SK-N-SH treated with all-trans-retinoic acid at 6 μM for 48 hours (cell line): ENCODE data around the gene NFKBIA.

Experiments
- ATAC-seq: fragments of 200-7000 bp; cut with Tn5 transposase; 3 replicates; pipeline ENCODE4 v1.9.1; 2020; ENCODE audit warnings: mild to moderate bottlenecking, moderate library complexity
- ARNTL ChIP-seq: fragments of 450-650 bp; formaldehyde crosslinking; IDR thresholded peaks from 2 replicates; pipeline ENCODE4 v1.5.0; 2020; ENCODE audit warnings: low read depth, mild to moderate bottlenecking, moderate library complexity, borderline replicate concordance
- BACH2 ChIP-seq: fragments of 250-450 bp; sonication (Bioruptor Pico); IDR thresholded peaks from 2 replicates; pipeline ENCODE4 v1.9.0; 2021; ENCODE audit warnings: mild to moderate bottlenecking, borderline replicate concordance
- CREB5 ChIP-seq: fragments of 250-450 bp; sonication (Bioruptor Pico); IDR thresholded peaks from 2 replicates; pipeline ENCODE4 v1.5.1; 2020; ENCODE audit warnings: low read depth, mild to moderate bottlenecking, moderate library complexity
- CSDC2 ChIP-seq: fragments of 250-450 bp; sonication (Bioruptor Pico); IDR thresholded peaks from 2 replicates; pipeline ENCODE4 v1.5.0; 2020; ENCODE audit warnings: mild to moderate bottlenecking, moderate library complexity
- CSRNP3 ChIP-seq: fragments of 250-450 bp; sonication (Bioruptor Pico); IDR thresholded peaks from 2 replicates; pipeline ENCODE4 v1.5.1; 2021; ENCODE audit warnings: mild to moderate bottlenecking, moderate library complexity
- GLIS3 ChIP-seq: fragments of 250-450 bp; sonication (Bioruptor Pico); IDR thresholded peaks from 2 replicates; pipeline ENCODE4 v1.5.0; 2020; ENCODE audit warnings: mild to moderate bottlenecking, moderate library complexity
- ISL1 ChIP-seq: fragments of 250-450 bp; sonication (Bioruptor Pico); IDR thresholded peaks from 2 replicates; pipeline ENCODE4 v2.1.2; 2022; ENCODE audit warnings: mild to moderate bottlenecking, moderate library complexity
- PATZ1 ChIP-seq: fragments of 250-450 bp; sonication (Bioruptor Pico); IDR thresholded peaks from 2 replicates; pipeline ENCODE4 v1.8.0; 2020; ENCODE audit warnings: mild to moderate bottlenecking, moderate library complexity, borderline replicate concordance
- POU6F1 ChIP-seq: fragments of 250-450 bp; sonication (Bioruptor Pico); IDR thresholded peaks from 2 replicates; pipeline ENCODE4 v1.8.0; 2021; ENCODE audit warnings: low read depth, mild to moderate bottlenecking, moderate library complexity, borderline replicate concordance
- PPARA ChIP-seq: fragments of 250-450 bp; sonication (Bioruptor Pico); IDR thresholded peaks from 2 replicates; pipeline ENCODE4 v1.5.0; 2020; ENCODE audit warnings: mild to moderate bottlenecking, borderline replicate concordance
- RARB ChIP-seq: fragments of 250-450 bp; sonication (Bioruptor Pico); IDR thresholded peaks from 2 replicates; pipeline ENCODE4 v1.8.0; 2021; ENCODE audit warnings: mild to moderate bottlenecking, moderate library complexity
- TCF4 ChIP-seq: fragments of 250-450 bp; sonication (Bioruptor Pico); IDR thresholded peaks from 2 replicates; pipeline ENCODE4 v1.8.0; 2021; ENCODE audit warnings: mild to moderate bottlenecking, moderate library complexity, borderline replicate concordance
- TOX ChIP-seq: fragments of 250-450 bp; sonication (Bioruptor Pico); IDR thresholded peaks from 2 replicates; pipeline ENCODE4 v1.8.0; 2021; ENCODE audit warnings: mild to moderate bottlenecking, moderate library complexity, borderline replicate concordance
- ZFP3 ChIP-seq: fragments of 250-450 bp; sonication (Bioruptor Pico); IDR thresholded peaks from 2 replicates; pipeline ENCODE4 v1.5.0; 2020; ENCODE audit warnings: mild to moderate bottlenecking, moderate library complexity
- ZNF70 ChIP-seq: fragments of 450-650 bp; formaldehyde crosslinking; IDR thresholded peaks from 2 replicates; pipeline ENCODE4 v1.5.0; 2020; ENCODE audit warnings: mild to moderate bottlenecking, moderate library complexity
- ZNF8 ChIP-seq: fragments of 450-650 bp; formaldehyde crosslinking; IDR thresholded peaks from 2 replicates; pipeline ENCODE4 v1.5.0; 2020; ENCODE audit warnings: mild to moderate bottlenecking, moderate library complexity

NFKBIA gene

GRCh38 chr14:35351897-35352273, 52.7 kb downstream of the NFKBIA start:
- no peak for ATAC-seq
- TF ChIP-seq ZFP3 (CRISPR knock-in tag) (no peak), GLIS3 (CRISPR knock-in tag) (no peak), PPARA (no peak), PATZ1 (CRISPR knock-in tag) (no peak), BACH2 (CRISPR knock-in tag) (no peak), ZNF8 (CRISPR knock-in tag) (no peak), TOX (CRISPR knock-in tag) (no peak), ZNF70 (CRISPR knock-in tag) (no peak), ARNTL (CRISPR knock-in tag) (no peak), ISL1 (CRISPR knock-in tag) (no peak), TCF4 (no peak), RARB (CRISPR knock-in tag) (no peak), CREB5 (no peak), POU6F1 (CRISPR knock-in tag) (no peak), CSDC2 (CRISPR knock-in tag) (no peak), CSRNP3 (CRISPR knock-in tag) (no peak)
